Subcutaneous adipose tissue (tissue), 4 donors: ENCODE data around the gene A1BG. TPM values are rescaled to one million over a fixed set of nuclear protein-coding genes. Genes with fewer than 3 reads are reported as not detected.

Experiments
- total RNA-seq, 4 donors: library from RNA; depleted of rRNA; stranded (reverse); fragments of >200 nt; gene quantifications; one replicate each; pipeline ENCODE4 v1.1.0, GENCODE V29; 2016
- TF ChIP-seq, protein P1 (sequence below): fragments of 450-650 bp; IDR thresholded peaks from one replicate; pipeline ENCODE4 v1.5.1; 2016; ENCODE audit warnings: low read depth, mild to moderate bottlenecking, control low read depth, antibody characterized with exemption, moderate library complexity

Gene A1BG
- total RNA-seq, 4 donors from 2014 or later, result 6.8 to 60.5 (median 11.8) TPM

DNA sequence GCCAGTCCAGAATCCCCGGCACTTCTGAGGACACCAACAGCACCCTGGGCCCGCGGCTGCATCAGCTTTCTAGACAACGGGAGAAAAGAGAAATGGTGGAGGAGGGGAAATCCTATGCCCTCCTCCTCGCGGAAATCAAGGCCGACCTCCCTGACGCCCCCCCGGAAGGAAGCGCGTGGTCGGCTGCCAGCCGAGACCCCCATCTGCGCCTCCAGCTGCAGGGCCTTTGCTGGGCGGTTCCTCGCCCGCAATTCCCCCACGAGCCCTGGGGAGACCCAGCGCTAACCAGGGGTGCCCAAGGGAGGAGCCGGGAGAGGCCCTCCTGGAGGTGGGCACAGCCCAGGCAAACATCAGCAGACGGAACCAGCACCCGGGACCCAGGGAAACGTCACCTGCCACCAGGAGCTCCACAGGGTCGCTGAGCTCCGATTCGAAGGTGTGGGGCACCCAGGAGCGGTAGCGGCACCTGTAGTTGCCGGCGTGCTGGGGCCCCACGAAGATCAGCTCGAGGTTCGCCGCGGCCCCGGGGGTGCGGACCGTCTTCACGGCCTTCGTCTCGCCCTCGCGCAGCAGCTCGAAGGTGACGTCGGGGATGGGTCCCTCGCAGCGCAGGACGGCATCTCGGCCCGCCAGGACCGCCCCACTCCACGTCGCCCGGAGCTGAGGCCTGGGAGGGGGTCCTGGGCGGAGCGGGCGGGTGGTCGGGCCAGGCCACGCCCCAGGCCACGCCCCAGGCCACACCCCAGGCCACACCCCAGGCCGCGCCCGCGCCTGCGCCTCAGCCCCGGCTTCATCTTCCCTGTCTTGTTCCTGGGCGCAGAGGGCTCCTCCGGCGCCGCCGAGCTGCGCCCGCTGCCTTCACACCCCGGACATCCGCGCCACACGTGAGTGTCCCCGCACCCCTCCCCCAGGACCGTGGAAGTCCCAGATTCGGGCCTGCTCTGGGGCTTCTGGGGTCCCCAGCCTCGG lies 6.0 kb downstream of the A1BG start:
- TF ChIP-seq, protein P1, sequence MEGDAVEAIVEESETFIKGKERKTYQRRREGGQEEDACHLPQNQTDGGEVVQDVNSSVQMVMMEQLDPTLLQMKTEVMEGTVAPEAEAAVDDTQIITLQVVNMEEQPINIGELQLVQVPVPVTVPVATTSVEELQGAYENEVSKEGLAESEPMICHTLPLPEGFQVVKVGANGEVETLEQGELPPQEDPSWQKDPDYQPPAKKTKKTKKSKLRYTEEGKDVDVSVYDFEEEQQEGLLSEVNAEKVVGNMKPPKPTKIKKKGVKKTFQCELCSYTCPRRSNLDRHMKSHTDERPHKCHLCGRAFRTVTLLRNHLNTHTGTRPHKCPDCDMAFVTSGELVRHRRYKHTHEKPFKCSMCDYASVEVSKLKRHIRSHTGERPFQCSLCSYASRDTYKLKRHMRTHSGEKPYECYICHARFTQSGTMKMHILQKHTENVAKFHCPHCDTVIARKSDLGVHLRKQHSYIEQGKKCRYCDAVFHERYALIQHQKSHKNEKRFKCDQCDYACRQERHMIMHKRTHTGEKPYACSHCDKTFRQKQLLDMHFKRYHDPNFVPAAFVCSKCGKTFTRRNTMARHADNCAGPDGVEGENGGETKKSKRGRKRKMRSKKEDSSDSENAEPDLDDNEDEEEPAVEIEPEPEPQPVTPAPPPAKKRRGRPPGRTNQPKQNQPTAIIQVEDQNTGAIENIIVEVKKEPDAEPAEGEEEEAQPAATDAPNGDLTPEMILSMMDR, result no peak

DNA sequence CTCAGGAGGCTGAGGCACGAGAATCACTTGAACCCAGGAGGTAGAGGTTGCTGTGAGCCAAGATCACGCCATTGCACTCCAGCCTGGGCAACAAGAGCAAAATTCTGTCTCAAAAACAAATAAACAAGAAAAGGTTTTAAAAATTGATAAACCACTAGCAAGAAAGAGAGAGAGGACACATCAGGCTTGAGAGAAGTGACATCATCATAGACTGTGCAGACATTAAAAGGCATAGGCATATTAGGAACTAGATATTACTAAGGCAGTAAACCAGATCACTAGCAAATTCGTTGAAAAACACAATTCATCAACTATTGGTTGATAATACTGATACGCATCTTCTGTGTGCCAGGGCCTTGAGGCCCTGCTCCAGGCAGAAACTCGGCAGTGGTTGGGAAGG lies 7.7 kb downstream of the A1BG start:
- TF ChIP-seq, protein P1, result no peak

DNA sequence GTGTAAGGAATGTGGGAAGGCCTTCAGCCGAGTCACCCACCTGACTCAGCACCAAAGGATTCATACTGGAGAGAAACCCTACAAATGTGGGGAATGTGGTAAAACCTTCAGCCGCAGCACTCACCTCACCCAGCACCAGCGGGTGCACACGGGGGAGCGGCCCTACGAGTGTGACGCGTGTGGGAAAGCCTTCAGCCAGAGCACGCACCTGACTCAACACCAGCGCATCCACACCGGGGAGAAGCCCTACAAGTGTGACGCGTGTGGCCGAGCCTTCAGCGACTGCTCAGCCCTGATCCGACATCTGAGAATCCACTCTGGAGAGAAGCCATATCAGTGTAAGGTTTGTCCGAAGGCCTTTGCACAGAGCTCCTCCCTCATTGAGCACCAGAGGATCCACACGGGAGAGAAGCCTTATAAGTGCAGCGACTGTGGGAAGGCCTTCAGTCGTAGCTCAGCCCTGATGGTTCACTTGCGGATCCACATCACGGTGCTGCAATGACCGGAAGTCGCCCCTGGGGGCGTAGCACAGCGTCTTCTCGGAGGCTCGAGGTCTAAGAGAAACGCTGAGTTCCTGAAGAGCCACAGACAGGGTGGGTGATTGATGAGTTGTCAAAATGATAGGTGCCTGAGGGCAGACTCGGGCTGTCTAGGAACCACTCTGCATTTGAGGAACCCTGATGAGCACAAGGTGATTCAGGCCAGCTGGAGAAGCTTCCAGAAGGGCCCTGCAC lies 14.3 kb downstream of the A1BG start:
- TF ChIP-seq, protein P1, result no peak

DNA sequence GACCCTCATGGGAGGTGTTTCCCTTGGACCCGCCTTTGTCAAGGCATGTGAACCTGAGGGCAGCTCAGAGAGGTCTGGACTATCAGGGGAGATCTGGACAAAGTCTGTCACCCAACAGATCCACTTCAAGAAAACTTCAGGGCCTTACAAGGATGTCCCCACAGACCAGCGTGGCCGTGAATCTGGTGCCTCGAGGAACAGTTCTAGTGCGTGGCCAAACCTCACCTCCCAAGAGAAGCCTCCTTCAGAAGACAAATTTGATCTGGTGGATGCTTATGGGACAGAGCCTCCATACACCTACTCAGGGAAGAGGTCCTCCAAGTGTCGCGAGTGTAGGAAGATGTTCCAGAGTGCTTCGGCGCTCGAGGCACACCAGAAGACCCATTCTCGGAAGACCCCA lies 15.0 kb downstream of the A1BG start:
- TF ChIP-seq, protein P1, result no peak

DNA sequence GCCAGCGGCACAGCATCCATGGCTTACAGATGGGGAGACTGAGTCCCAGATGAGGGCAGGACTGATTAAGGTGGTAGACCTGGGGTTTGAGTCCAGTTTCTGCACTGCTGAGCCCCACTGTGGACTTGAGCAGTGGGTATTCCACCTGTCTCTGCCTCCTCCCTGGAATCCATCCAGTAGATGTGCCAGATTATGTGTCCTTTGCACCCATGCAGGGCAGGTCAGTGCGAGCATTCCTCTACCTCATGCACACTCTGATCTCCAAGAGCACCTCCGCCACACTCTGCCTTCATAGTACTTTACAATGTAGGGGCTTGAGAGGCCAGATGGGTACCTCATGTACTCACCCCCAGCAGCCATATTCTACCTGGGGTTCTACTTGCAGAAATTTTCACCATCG lies 16.5 kb downstream of the A1BG start:
- TF ChIP-seq, protein P1, result no peak

DNA sequence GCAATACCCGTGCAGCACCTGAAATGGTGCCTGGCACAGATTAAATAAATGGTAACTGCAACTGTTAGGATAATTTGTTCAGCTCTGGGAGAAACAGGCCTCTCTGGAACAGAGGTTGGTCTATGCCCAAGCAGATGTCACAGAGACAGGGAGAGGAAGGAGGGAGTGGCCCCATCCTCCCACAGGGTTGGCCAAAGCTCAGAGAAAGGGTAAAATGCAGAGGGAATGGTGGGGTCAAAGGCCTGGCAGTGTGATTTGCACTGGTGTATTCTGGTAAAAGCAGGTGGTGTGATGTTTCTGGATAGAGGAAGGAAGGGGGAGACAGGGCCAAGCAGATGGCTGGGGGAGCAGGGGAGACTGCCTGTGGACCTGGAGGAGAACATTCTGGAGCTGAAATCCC lies 17.1 kb downstream of the A1BG start:
- TF ChIP-seq, protein P1, result no peak

DNA sequence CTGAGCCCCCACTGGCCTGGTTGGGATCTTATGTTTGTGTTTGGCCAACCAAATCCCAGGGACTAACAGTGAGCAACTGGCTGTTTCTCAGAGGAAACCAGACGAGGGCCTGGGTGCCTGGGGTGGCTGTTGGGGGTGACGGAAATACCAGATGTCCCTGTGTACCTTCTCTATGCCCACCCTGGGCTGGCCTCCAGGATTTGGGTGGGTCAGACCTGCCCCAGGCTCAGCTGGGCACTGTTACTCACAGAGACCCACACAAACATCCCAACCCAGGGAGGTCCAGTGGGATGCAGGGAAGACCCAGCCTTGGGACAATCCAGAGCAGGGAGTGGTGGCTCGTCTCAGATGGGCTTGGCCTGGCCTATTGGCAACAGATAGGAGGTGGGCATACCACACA lies 17.7 kb downstream of the A1BG start:
- TF ChIP-seq, protein P1, result no peak
